BLaER1 treated with 17β-estradiol and CSF1 and Interleukin-3, amounts not matched to agents 10 nM and 100 nM (cell line): ENCODE results near the gene SALL4.
"Not testable (repeated sequence)": the region's sequence is repeated elsewhere in the genome, so short reads cannot be mapped to it uniquely, and the experiment has no call there.

ENCODE experiments used
- H3K27ac ChIP-seq, 11 experiments: shearing (Covaris generic); formaldehyde crosslinking; 2 replicates each; pipeline ENCODE4 v1.8.1; 2022
- H3K27me3 ChIP-seq, 11 experiments: shearing (Covaris generic); formaldehyde crosslinking; 2 replicates each; pipeline ENCODE4 v1.8.1; 2022
- H3K36me3 ChIP-seq, 11 experiments: shearing (Covaris generic); formaldehyde crosslinking; 2 replicates each; pipeline ENCODE4 v1.8.1; 2022
- H3K4me1 ChIP-seq, 10 experiments: shearing (Covaris generic); formaldehyde crosslinking; 2 replicates each; pipeline ENCODE4 v1.8.1; 2022
- H3K4me2 ChIP-seq, 11 experiments: shearing (Covaris generic); formaldehyde crosslinking; 2 replicates each; pipeline ENCODE4 v1.8.1; 2022
- H3K4me3 ChIP-seq, 10 experiments: shearing (Covaris generic); formaldehyde crosslinking; 2 replicates each; pipeline ENCODE4 v1.8.1; 2022
- H3K9ac ChIP-seq, 11 experiments: shearing (Covaris generic); formaldehyde crosslinking; 2 replicates each; pipeline ENCODE4 v1.8.1; 2022
- H3K9me3 ChIP-seq, 11 experiments: shearing (Covaris generic); formaldehyde crosslinking; replicated peaks in 1 of 11; 2 replicates each; pipeline ENCODE4 v1.8.1; 2022
- H4K20me1 ChIP-seq, 11 experiments: shearing (Covaris generic); formaldehyde crosslinking; 2 replicates each; pipeline ENCODE4 v1.8.1; 2022
- Cebpa-rat ChIP-seq, 11 experiments: shearing (Covaris generic); IDR thresholded peaks; 2 replicates each; pipeline ENCODE4 v1.8.1; 2022

The SALL4 gene

GRCh38 chr20:51760905-51761546, 41.3 kb downstream of the SALL4 start:
- H3K4me2 ChIP-seq: peak overlapping the region in 3 of 11 experiments; percentile 20 to 36 (median 23); a peak in 3 of 22 replicates
- H3K9ac ChIP-seq: no peak overlapping the region

GRCh38 chr20:51759769-51760510, 42.4 kb downstream of the SALL4 start:
- no peaks in the 10 kb centered on the region for H3K27me3 ChIP-seq
- no peak overlapping the region for H3K9ac ChIP-seq
- peaks cover 9 to 34% (median 21%) of the 10 kb centered on the region in 10 experiments for H3K4me1 ChIP-seq
- H3K27ac ChIP-seq: no peak overlapping the region
- peaks cover 0 to 3% (median 0%) of the 10 kb centered on the region in 11 experiments; a peak in 1 of 22 replicates for H3K9me3 ChIP-seq
- H4K20me1 ChIP-seq: no peaks in the 10 kb centered on the region
- H3K36me3 ChIP-seq: no peaks in the 10 kb centered on the region
- no peak for TF ChIP-seq Cebpa-rat (IDR thresholded peaks at IDR 0.05)
- H3K4me3 ChIP-seq: no peak overlapping the region
- no peak overlapping the region for H3K4me2 ChIP-seq

More at GRCh38 chr20:51760905-51761546, 41.3 kb downstream of the SALL4 start:
- H4K20me1 ChIP-seq: no peaks in the 10 kb centered on the region
- peak overlapping the region in 1 of 11 experiments; percentile 29; a peak in 2 of 22 replicates for H3K27ac ChIP-seq
- H3K9me3 ChIP-seq: peaks cover 0 to 3% (median 0%) of the 10 kb centered on the region in 11 experiments; a peak in 1 of 22 replicates
- peaks cover 9 to 39% (median 23%) of the 10 kb centered on the region in 10 experiments for H3K4me1 ChIP-seq
- H3K27me3 ChIP-seq: no peaks in the 10 kb centered on the region
- no peak for TF ChIP-seq Cebpa-rat (IDR thresholded peaks at IDR 0.05)
- H3K36me3 ChIP-seq: no peaks in the 10 kb centered on the region
- H3K4me3 ChIP-seq: no peak overlapping the region

- no peaks in the 10 kb centered on the region for H3K36me3 ChIP-seq
- H3K4me1 ChIP-seq: peaks cover 8 to 25% (median 13%) of the 10 kb centered on the region in 10 experiments; a peak in 19 of 20 replicates
- no peak overlapping the region for H3K4me3 ChIP-seq
- H3K9me3 ChIP-seq: peaks cover 0 to 3% (median 0%) of the 10 kb centered on the region in 11 experiments; a peak in 1 of 22 replicates
- H3K4me2 ChIP-seq: peak overlapping the region in 7 of 11 experiments; percentile 20 to 43 (median 32); a peak in 9 of 22 replicates
- H3K27me3 ChIP-seq: no peaks in the 10 kb centered on the region
- no peak overlapping the region for H3K9ac ChIP-seq
- no peaks in the 10 kb centered on the region for H4K20me1 ChIP-seq
- no peak for TF ChIP-seq Cebpa-rat (IDR thresholded peaks at IDR 0.05)
- H3K27ac ChIP-seq: no peak overlapping the region
Observed at GRCh38 chr20:51758978-51759544, 43.3 kb downstream of the SALL4 start.

GRCh38 chr20:51757226-51757625, 45.1 kb downstream of the SALL4 start:
- H3K27me3 ChIP-seq: no peaks in the 10 kb centered on the region
- H3K36me3 ChIP-seq: no peaks in the 10 kb centered on the region
- no peak overlapping the region for H3K4me2 ChIP-seq
- no peak overlapping the region for H3K9ac ChIP-seq
- no peaks in the 10 kb centered on the region for H4K20me1 ChIP-seq
- no peak overlapping the region for H3K4me3 ChIP-seq
- no peak overlapping the region for H3K27ac ChIP-seq
- H3K4me1 ChIP-seq: peaks cover 6 to 20% (median 11%) of the 10 kb centered on the region in 10 experiments; a peak in 18 of 20 replicates
- H3K9me3 ChIP-seq: peaks cover 0 to 3% (median 0%) of the 10 kb centered on the region in 11 experiments; a peak in 1 of 22 replicates
- TF ChIP-seq Cebpa-rat (IDR thresholded peaks at IDR 0.05): no peak

GRCh38 chr20:51756653-51757052, 45.7 kb downstream of the SALL4 start:
- no peak overlapping the region for H3K9ac ChIP-seq
- no peaks in the 10 kb centered on the region for H3K36me3 ChIP-seq
- TF ChIP-seq Cebpa-rat (IDR thresholded peaks at IDR 0.05): no peak
- no peak overlapping the region for H3K4me3 ChIP-seq
- H3K27ac ChIP-seq: no peak overlapping the region
- H4K20me1 ChIP-seq: no peaks in the 10 kb centered on the region
- H3K4me2 ChIP-seq: no peak overlapping the region
- no peaks in the 10 kb centered on the region for H3K27me3 ChIP-seq
- 0 out of 22 replicates have a peak, but pooled peaks cover 0 to 2% (median 0%) of the 10 kb centered on the region in 11 experiments for H3K9me3 ChIP-seq
- H3K4me1 ChIP-seq: peaks cover 6 to 23% (median 14%) of the 10 kb centered on the region in 10 experiments; a peak in 18 of 20 replicates

- H3K27ac ChIP-seq, H4K20me1 ChIP-seq, H3K9me3 ChIP-seq, H3K36me3 ChIP-seq, H3K9ac ChIP-seq, H3K4me2 ChIP-seq, H3K27me3 ChIP-seq, H3K4me3 ChIP-seq: not testable (repeated sequence)
- peaks cover 12 to 37% (median 23%) of the 10 kb centered on the region in 10 experiments for H3K4me1 ChIP-seq
Observed at GRCh38 chr20:51753220-51753619, 49.1 kb downstream of the SALL4 start.

- Histone ChIP-seq H3K4me3 (no peak overlapping the region), H3K9ac (0 out of 22 replicates have a peak overlapping the region, but pooled peaks of 1 of the 11 experiments have one; percentile 18), H3K27ac (0 out of 22 replicates have a peak overlapping the region, but pooled peaks of 1 of the 11 experiments have one; percentile 1), H3K4me1 (peaks cover 12 to 37% (median 23%) of the 10 kb centered on the region in 10 experiments), H3K36me3 (no peaks in the 10 kb centered on the region), H3K27me3 (no peaks in the 10 kb centered on the region), H4K20me1 (no peaks in the 10 kb centered on the region), H3K9me3 (no peaks in the 10 kb centered on the region), H3K4me2 (peak overlapping the region in 6 of 11 experiments; percentile 2 to 38 (median 9); a peak in 5 of 22 replicates)
- no peak for TF ChIP-seq Cebpa-rat (IDR thresholded peaks at IDR 0.05)
Observed at GRCh38 chr20:51752343-51752951, 49.9 kb downstream of the SALL4 start.

- no peak for TF ChIP-seq Cebpa-rat (IDR thresholded peaks at IDR 0.05)
- no peaks in the 10 kb centered on the region for H3K27me3 ChIP-seq
- H4K20me1 ChIP-seq: no peaks in the 10 kb centered on the region
- H3K36me3 ChIP-seq: no peaks in the 10 kb centered on the region
- H3K4me3 ChIP-seq: no peak overlapping the region
- peak overlapping the region in 8 of 11 experiments; percentile 38 to 87 (median 64); a peak in 17 of 22 replicates for H3K4me2 ChIP-seq
- no peaks in the 10 kb centered on the region for H3K9me3 ChIP-seq
- peak overlapping the region in 8 of 11 experiments; percentile 8 to 77 (median 58); a peak in 11 of 22 replicates for H3K27ac ChIP-seq
- peaks cover 12 to 37% (median 23%) of the 10 kb centered on the region in 10 experiments for H3K4me1 ChIP-seq
- H3K9ac ChIP-seq: peak overlapping the region in 1 of 11 experiments; percentile 53; a peak in 1 of 22 replicates
Observed at GRCh38 chr20:51750770-51751388, 51.4 kb downstream of the SALL4 start.
